ENCODE results near the gene S100A2. TPM values are rescaled to one million over a fixed set of nuclear protein-coding genes. Genes with fewer than 3 reads are reported as not detected.

The S100A2 gene
- total RNA-seq, 1 donor from 2014 or later, result 3.5 TPM

DNA sequence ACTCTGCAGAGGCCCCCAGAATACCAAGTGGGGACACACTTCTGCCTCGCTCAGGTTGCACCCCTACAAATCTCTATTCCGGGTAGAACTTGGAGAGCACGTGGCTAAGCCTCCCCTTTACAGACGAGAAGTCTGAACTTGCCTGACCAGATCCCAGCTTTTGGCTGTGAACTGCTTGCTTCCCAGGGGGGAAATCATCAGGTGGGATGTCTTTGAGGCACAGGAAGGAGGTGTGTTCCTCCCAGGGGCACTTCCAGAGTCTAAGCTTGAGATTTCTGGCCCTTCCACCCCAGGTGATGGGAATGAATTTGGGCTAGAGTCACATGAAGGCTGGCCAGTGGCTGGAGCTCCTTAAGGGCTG is 15.3 kb downstream of the S100A2 start:
- intact Hi-C loops (cut with DNase I), result no loop called here
- no peak for DNase-seq (ENCODE audit: low spot score)
- no peak for ATAC-seq

DNA sequence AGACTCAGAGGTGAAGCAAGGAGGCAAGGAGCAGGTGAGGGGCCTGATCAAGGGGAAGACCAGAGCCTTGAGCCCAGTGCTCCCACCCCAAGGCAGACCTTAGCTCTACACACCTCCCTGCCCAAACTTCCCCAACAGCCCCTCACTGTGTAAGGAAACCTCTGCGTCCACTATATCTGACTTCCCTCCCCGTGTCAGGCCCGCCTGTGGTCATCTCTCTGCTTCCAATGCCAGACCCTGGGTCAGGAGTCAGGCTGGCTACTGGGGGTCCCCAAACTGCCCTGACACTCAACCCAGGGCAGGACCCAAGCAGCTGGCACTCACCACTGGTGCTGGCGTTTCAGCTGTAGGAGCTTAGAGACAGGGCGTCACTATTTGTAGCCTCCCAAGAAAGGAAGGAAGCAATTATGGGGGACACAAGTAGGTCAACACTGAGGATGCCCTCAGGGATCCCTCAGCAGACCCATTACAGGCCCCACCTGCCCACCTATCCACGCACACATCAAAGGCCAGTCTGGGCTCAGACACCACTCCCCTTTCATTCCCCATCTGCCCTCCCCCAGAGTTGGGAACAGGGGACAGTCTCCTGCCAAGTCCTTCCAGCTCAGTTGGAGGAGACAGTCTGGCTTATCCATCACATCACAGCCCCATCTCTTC is 15.8 kb downstream of the S100A2 start:
- ATAC-seq, result no peak
- no peak for DNase-seq (ENCODE audit: low spot score)
- intact Hi-C loops (cut with DNase I), result no loop called here

GRCh38 chr1:153548722-153549688 is 16.6 kb downstream of the S100A2 start, which contains the start of gene S100A3:
S100A3 (minus strand) TSS chr1:153549258; CDS start chr1:153548485, 773 bp downstream.
- intact Hi-C loops (cut with DNase I), result no loop called here
- ATAC-seq (peak; percentile 31), DNase-seq (ENCODE audit: low spot score) (peak; percentile 75)

- intact Hi-C loops (cut with DNase I), result no loop called here
- ATAC-seq (no peak), DNase-seq (ENCODE audit: low spot score) (peak; percentile 56)
These were observed 17.8 kb downstream of the S100A2 start for GRCh38 chr1:153547560-153548551.

- DNase-seq (ENCODE audit: low spot score), result no peak
- ATAC-seq, result no peak
- intact Hi-C loops (cut with DNase I), result no loop called here
These were observed 18.7 kb downstream of the S100A2 start for GRCh38 chr1:153546796-153547559.

DNA sequence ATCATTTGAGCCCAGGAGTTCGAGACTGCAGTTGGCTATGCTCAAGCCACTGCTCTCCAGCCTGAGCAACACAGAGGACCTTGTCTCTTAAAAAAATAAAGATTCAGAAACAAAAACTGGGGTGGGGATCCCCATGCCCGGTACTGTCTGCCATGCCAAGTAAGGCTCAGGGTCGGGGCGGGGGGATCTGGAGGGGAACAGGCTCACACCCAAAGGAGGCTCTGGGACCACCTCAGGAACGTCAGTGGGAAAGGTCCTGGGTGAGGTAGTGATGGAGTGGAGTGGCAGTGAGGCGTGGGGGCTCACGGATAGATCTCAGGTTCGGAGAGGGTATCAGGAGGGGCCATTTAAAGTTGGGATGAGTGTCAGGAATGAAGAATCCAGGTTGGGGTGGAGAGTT is 19.3 kb downstream of the S100A2 start:
- no peak for DNase-seq (ENCODE audit: low spot score)
- ATAC-seq, result no peak
- intact Hi-C loops (cut with DNase I), result no loop called here

DNA sequence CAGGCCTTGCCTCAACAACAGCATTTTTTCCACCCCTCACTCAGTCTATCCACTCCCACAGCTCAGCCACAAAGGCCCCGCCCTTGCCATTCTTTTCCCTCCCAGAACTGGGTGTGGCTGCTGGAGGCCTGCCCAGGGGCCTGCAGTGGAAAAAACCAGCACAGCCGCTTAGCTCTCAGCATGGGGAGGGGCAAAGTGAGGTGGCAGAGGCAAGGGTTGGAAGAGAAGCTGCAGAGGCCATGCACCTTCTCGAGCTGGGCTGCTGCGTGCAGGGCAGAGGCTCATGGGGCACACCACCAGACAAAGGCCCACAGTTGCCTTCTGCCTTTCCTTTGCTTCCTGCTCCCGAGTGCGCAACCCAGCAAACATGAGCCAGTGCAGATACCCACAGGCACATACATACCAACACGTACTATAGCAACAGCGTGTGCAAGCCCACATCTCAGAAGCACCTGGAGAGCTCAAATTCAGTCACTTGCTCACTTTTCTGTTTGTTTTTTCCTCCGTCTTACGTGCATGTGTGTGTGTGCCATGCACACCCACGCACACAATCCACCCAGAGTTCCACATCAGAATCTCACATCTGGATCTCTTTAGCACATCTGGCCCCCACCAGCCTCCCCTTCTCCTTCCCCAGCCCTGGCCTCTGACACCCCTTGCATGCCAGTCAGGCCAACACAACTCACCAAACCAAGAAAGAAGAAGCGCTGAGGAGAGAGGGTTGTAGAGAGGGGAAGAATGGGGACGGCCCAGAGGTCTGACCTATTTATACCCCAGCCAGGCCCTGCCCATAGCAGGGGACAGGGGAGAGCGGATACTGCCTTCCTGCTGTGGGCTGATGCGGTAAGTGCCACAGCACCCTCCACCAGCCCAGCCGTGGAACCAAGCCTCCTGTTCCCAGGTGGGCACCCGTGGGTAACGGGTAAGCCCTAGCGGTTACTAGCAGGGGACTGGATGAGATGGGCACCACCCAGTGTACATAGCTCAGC is 20.3 kb downstream of the S100A2 start, which contains the start of gene S100A4:
Gene S100A4, minus strand, starts transcription at position 740 of the 989 bp plus-strand sequence. CDS start 1,012 bp downstream, outside the sequence.
- ATAC-seq (peak; percentile 94), DNase-seq (ENCODE audit: low spot score) (peak; percentile 96)
- intact Hi-C loops (cut with DNase I), result no loop called here

GRCh38 chr1:153544453-153545066 is 21.1 kb downstream of the S100A2 start:
- DNase-seq (ENCODE audit: low spot score) (no peak), ATAC-seq (no peak)
- intact Hi-C loops (cut with DNase I), result no loop called here

- DNase-seq (ENCODE audit: low spot score), result peak; percentile 51
- intact Hi-C loops (cut with DNase I), result no loop called here
- no peak for ATAC-seq
These were observed 21.9 kb downstream of the S100A2 start for GRCh38 chr1:153543736-153544135.

GRCh38 chr1:153542956-153543711 is 22.5 kb downstream of the S100A2 start:
- DNase-seq (ENCODE audit: low spot score), result peak; percentile 57
- ATAC-seq, result no peak
- intact Hi-C loops (cut with DNase I), result no loop called here

GRCh38 chr1:153541641-153542590 is 23.7 kb downstream of the S100A2 start:
- intact Hi-C loops (cut with DNase I), result no loop called here
- ATAC-seq (no peak), DNase-seq (ENCODE audit: low spot score) (no peak)

DNA sequence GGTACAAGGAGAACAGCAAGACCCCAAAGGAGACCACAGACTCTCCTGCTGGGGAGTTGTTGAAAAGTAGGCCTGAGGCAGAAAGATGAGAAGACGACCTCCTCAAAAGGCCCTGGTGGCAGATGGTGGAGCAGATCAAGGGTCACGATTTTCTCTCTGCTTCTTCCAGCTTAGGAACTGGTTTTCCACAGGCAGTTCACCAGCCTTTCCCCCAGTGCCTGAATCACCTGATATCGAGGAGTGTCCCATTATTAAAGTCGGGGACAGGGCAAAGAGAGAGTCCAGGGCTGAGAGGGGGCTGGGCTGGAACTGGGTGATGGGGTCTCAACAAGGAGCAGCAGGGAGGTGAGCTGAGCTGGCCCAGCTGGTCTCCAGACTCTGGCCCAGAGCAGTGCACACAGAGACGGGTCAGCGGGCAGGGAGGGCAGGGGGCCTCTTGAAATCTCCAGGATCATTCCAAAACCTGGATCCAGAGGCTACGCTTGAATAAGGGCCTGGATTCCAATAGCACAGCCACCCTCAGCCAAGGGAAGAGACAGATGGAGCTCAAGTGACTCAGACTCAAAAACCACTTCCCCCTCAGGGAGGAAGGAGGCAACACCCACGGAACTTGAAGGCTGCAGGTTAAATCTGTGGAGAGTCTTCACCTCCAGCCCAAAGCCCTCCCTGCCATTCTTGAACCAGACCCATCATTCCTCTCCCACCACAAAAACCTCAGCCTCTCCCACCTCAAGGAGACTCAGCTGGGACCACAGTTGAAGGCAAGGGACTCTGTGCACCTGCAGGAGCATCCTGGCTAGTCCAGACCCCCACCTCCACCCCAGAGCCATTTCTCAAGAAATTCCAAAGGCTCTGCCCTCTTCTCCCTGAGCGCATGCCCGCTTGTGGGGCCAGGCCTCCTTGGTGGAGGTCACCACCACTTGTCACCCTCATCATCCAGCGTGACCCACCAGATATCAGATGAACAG is 25.0 kb downstream of the S100A2 start, which contains the start of gene S100A5:
Gene S100A5, minus strand, starts transcription at position 541 of the 968 bp plus-strand sequence. CDS start 743 bp downstream, outside the sequence.
- no peak for DNase-seq (ENCODE audit: low spot score)
- intact Hi-C loops (cut with DNase I), result no loop called here
- no peak for ATAC-seq

- intact Hi-C loops (cut with DNase I), result no loop called here
- ATAC-seq, result no peak
- DNase-seq (ENCODE audit: low spot score), result peak; percentile 31
These were observed 26.1 kb downstream of the S100A2 start for GRCh38 chr1:153539395-153540093.

Measured in sciatic nerve (tissue), 2 donors.